ENCODE results near the gene TNPO3. TPM values are rescaled to one million over a fixed set of nuclear protein-coding genes. Genes with fewer than 3 reads are reported as not detected.

Gene TNPO3
- total and polyA plus RNA-seq, 12 donors: 8.0 to 37.7 (median 29.6) TPM

DNA sequence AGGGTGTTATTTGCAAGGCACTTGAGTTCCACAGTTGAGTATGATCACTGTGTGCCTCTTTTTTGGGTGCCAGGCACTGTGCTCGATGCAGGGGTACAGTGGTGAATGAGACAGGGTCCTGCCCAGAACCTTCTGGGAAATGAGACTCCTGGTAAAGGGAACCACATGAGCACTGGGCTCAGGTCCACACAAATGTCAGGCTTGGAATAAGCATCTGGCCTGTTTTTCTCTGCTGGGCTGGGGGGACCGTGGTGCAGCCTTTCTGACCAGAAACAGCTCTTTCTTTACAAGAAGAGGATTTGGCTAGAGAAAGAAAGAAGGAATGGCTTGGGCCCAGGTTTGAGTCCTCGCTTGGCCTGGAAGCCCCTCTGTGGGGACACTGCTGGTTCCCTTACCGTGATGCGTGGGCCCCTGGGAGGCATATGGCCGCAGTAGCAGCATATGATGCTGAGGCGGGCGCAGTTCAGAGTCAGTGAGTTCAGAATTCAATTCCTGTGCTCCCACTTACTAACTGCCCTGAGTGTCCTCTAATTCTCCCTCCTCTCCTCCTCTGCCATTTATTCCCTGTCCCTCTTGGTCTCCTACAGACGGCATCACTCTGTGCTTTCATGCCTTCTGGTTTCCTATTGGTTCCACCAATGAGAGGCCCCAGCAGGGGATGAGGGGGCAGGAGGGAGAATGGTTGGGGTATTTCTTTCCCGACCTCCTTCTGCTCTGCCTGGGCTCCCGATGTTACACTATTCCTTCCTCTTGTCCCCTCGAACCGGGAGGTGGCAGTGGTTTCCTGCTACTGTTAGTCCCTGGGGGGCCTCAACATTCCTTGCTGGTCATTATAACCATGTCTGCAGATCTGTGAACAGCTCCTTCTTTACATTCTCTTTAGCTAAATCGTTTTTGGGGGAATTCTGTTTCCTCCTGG is 134.8 kb downstream of the TNPO3 start:
- intact Hi-C loops (cut with DNase I): no loop called here
- Histone ChIP-seq H3K9me3 (no peaks in the 10 kb centered on the region), H3K4me1 (peaks cover 0 to 12% (median 8%) of the 10 kb centered on the region in 9 donors), H3K4me3 (no peak overlapping the region), H3K27me3 (peaks cover 0 to 76% (median 57%) of the 10 kb centered on the region in 7 donors), H3K27ac (no peak overlapping the region), H3K36me3 (no peaks in the 10 kb centered on the region)
- no peak for DNase-seq
- ATAC-seq: no peak
- WGBS, 2 donors: 50 to 55% methylated on average over 14 of the region's 14 CpGs
- TF ChIP-seq, protein P1, sequence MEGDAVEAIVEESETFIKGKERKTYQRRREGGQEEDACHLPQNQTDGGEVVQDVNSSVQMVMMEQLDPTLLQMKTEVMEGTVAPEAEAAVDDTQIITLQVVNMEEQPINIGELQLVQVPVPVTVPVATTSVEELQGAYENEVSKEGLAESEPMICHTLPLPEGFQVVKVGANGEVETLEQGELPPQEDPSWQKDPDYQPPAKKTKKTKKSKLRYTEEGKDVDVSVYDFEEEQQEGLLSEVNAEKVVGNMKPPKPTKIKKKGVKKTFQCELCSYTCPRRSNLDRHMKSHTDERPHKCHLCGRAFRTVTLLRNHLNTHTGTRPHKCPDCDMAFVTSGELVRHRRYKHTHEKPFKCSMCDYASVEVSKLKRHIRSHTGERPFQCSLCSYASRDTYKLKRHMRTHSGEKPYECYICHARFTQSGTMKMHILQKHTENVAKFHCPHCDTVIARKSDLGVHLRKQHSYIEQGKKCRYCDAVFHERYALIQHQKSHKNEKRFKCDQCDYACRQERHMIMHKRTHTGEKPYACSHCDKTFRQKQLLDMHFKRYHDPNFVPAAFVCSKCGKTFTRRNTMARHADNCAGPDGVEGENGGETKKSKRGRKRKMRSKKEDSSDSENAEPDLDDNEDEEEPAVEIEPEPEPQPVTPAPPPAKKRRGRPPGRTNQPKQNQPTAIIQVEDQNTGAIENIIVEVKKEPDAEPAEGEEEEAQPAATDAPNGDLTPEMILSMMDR (IDR thresholded peaks at IDR 0.05): no peak

DNA sequence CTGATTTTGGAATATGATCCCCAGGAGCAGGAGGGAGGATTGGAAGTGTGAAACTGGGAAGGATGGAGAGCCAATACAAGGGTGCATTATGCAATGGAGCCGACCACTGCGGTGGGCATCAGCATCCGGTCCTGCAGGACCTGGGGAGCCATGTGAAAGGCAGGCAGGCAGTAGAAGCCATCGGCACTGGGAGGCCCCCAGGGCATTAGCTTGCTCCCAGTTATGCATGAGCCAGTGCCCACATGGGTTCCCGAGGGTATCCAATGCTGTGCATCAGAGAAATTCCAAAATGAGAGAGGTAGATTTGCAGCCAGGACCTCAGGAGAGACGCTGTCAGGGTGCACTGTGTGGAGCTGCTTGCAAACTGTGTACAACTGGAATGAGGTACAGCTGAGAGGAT is 135.7 kb downstream of the TNPO3 start:
- no peaks in the 10 kb centered on the region for H3K9me3 ChIP-seq
- WGBS, 2 donors: 80 to 81% methylated on average over 6 of the region's 6 CpGs
- peaks cover 5 to 85% (median 66%) of the 10 kb centered on the region in 7 donors for H3K27me3 ChIP-seq
- ATAC-seq: no peak
- no peak for DNase-seq
- H3K27ac ChIP-seq: no peak overlapping the region
- peaks cover 0 to 18% (median 8%) of the 10 kb centered on the region in 9 donors for H3K4me1 ChIP-seq
- H3K4me3 ChIP-seq: no peak overlapping the region
- TF ChIP-seq, protein P1 (IDR thresholded peaks at IDR 0.05): no peak
- intact Hi-C loops (cut with DNase I): no loop called here
- H3K36me3 ChIP-seq: no peaks in the 10 kb centered on the region

DNA sequence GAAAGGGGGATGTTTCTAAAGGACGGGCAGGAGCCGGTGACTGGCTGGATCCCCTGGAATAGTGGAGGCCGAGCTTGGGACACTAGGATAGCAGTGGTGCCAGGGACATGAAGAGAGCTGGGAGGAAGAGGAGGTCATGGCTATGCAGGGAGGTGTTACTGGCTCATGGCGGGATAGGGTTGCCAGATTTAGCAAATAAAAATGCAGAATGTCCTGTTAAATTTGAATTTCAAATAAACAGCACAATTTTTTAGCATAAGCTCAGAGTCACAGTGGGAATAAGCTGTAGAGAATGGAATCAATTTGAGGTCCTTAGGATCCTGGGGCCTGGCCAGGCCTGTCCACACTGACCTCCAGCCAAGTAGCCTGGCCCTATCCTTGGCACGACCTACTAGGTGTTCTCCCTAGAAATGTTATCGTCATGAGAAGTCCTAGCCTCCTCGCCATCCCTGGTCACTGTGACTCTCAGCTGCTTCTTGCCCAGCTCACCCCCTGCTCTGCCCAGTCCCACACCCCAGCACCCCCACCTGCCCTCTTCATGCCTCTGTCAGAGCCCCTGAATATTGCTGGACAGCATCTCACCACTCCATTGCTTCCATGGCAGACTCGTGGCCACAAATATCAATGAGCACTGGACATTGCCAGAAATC is 136.8 kb downstream of the TNPO3 start:
- DNase-seq (no peak), ATAC-seq (no peak)
- TF ChIP-seq, protein P1 (IDR thresholded peaks at IDR 0.05): no peak
- H3K9me3 ChIP-seq: no peaks in the 10 kb centered on the region
- no peak overlapping the region for H3K4me3 ChIP-seq
- H3K4me1 ChIP-seq: peaks cover 0 to 18% (median 8%) of the 10 kb centered on the region in 9 donors
- H3K27me3 ChIP-seq: peaks cover 5 to 83% (median 66%) of the 10 kb centered on the region in 7 donors
- H3K36me3 ChIP-seq: no peaks in the 10 kb centered on the region
- no peak overlapping the region for H3K27ac ChIP-seq
- intact Hi-C loops (cut with DNase I): no loop called here
- 81 to 87% methylated on average over 8 of the region's 8 CpGs for WGBS, 2 donors

DNA sequence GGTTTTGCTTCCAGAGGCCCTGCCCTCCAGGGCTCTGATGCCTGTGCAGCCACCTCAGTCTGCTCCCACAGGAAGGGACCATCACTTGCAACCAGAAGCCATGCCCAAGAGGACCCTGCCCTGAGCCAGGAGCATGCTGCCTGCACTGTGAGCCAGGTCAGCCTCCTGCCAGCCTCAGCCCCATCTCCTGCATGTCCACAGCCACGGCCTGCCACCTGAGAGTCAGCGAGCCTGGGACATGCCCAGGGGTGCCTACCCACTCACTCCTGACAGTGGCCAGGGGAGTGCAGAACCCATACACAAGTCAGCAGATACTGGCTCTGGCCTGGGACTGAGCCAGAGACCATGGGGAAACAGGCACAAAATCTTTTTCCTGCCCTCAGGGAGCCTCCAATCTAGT is 137.8 kb downstream of the TNPO3 start:
- no peak overlapping the region for H3K4me3 ChIP-seq
- ATAC-seq (no peak), DNase-seq (no peak)
- no peaks in the 10 kb centered on the region for H3K36me3 ChIP-seq
- H3K27ac ChIP-seq: no peak overlapping the region
- H3K4me1 ChIP-seq: peaks cover 0 to 18% (median 8%) of the 10 kb centered on the region in 9 donors
- TF ChIP-seq, protein P1 (IDR thresholded peaks at IDR 0.05): no peak
- H3K27me3 ChIP-seq: peaks cover 5 to 75% (median 57%) of the 10 kb centered on the region in 7 donors
- WGBS, 2 donors: 92 to 93% methylated on average over 2 of the region's 2 CpGs
- no peaks in the 10 kb centered on the region for H3K9me3 ChIP-seq
- intact Hi-C loops (cut with DNase I): no loop called here
